Heart left ventricle (tissue), 16 donors: ENCODE measurements around the gene RBM10. TPM values are rescaled to one million over a fixed set of nuclear protein-coding genes. Genes with fewer than 3 reads are reported as not detected.

Experiments used
- ATAC-seq, 4 donors: fragments of 200-7000 bp; cut with Tn5 transposase; one replicate each; pipeline ENCODE4 v1.9.1; 2020 to 2022; ENCODE audit warnings: moderate library complexity in 4 of 4, mild to moderate bottlenecking in 3 of 4, moderate number of reproducible peaks in 1 of 4
- DNase-seq, 5 donors: peaks; one replicate each; pipeline ENCODE4 v3.0.0-alpha.2; 2020
- H3K27ac ChIP-seq, 12 donors: fragments of 200-600 bp; sonication (generic) in 4 of 12; one replicate each; pipeline versions ENCODE4 v1.5.0 to v1.8.0; 2016 to 2022; ENCODE audit warnings: mild to moderate bottlenecking in 2 of 12
- H3K27me3 ChIP-seq, 9 donors: fragments of 200-600 bp; sonication (generic) in 2 of 9; one replicate each; pipeline versions ENCODE4 v1.5.1 to v1.8.0; 2016 to 2022; ENCODE audit warnings: mild to moderate bottlenecking in 3 of 9
- H3K36me3 ChIP-seq, 9 donors: fragments of 200-600 bp; sonication (generic) in 2 of 9; one replicate each; pipeline versions ENCODE4 v1.5.0 to v1.8.0; 2018 to 2022; ENCODE audit warnings: mild to moderate bottlenecking in 2 of 9
- H3K4me1 ChIP-seq, 12 donors: fragments of 200-600 bp; sonication (generic) in 4 of 12; one replicate each; pipeline versions ENCODE4 v1.5.0 to v1.8.0; 2016 to 2022; ENCODE audit warnings: mild to moderate bottlenecking in 3 of 12
- H3K4me3 ChIP-seq, 12 donors: fragments of 200-600 bp; sonication (generic) in 4 of 12; one replicate each; pipeline versions ENCODE4 v1.5.0 to v1.8.0; 2017 to 2022; ENCODE audit warnings: mild to moderate bottlenecking in 9 of 12, moderate library complexity in 4 of 12
- H3K9me3 ChIP-seq, 12 donors: fragments of 200-600 bp; sonication (generic) in 4 of 12; one replicate each; pipeline versions ENCODE4 v1.5.0 to v1.8.0; 2016 to 2022; ENCODE audit warnings: mild to moderate bottlenecking in 1 of 12
- CTCF ChIP-seq, 12 donors: fragments of 200-600 bp; sonication (generic) in 4 of 12; IDR thresholded peaks; one replicate each; pipeline versions ENCODE4 v1.5.0 to v1.8.0; 2018 to 2022; ENCODE audit warnings: antibody characterized with exemption in 12 of 12, mild to moderate bottlenecking in 5 of 12
- POLR2A ChIP-seq, 2 donors: fragments of 450-650 bp; IDR thresholded peaks; one replicate each; pipeline ENCODE4 v1.6.1; 2017; ENCODE audit warnings: antibody characterized with exemption in 2 of 2, mild to moderate bottlenecking in 2 of 2, moderate library complexity in 2 of 2
- WGBS, 4 donors: extraction: QIAGEN DNeasy Blood & Tissue Kit in 2 of 4; methylation state at CpG; one replicate each; pipeline versions ENCODE4 v1.1.5 to v1.1.7; 2013 to 2018; 5-methylcytosine and 5-hydroxymethylcytosine counted together
- intact Hi-C, 10 donors: fragments of 100-400 bp; cut with DNase I; formaldehyde crosslinking; loops; one replicate each; pipeline versions ENCODE4 v1.11.1 to v1.14.2; 2022
- polyA plus RNA-seq, 2 donors: library from polyadenylated mRNA; stranded (reverse); fragments of 200-250 nt; gene quantifications; one replicate each; pipeline ENCODE4 v1.2.3, GENCODE V29; 2013
- total RNA-seq, 9 donors: library from RNA; depleted of rRNA in 2 of 9; stranded (reverse); fragments of >200 nt in 2 of 9; fragmentation: NEBNext Ultra II Directional in 3 of 9; extraction: Animal tissue kit (Norgen Biotek cat#: 25700) in 3 of 9; gene quantifications; one replicate each; pipeline versions ENCODE4 v1.1.0 to v1.2.4, GENCODE V29; 2016 to 2023
- donor health status: ischemic (EF 13 %, LVEDD 7.1; RV severe dilation, severe dysfunction).
- donor health status: healthy with polysubstance abuse.
- donor health status: DM: no; HTN: yes; CAD: no.
- donor health status: DM: no; HTN: no; CAD: no.
- donor health status: ischemic (EF 25% LVEDD 6.9; RV normal size, moderate dysfunction).
- donor health status: ischemic (EF 25% LVEDD 5.7; RV mildly dilated, moderate dysfunction).
- donor health status: healthy.
- donor health status: DM: yes; HTN: yes; CAD: no.
- donor health status: ischemic (EF 35%, LVEDD 5.7; RV mildly dilated, moderate dysfunction).
- donor health status: nonischemic (EF 11% LVEDD 7.7; RV severe dilation, severe dysfunction).
- donor health status: DM: yes; HTN: yes; CAD: no.
- donor health status: PGD.
- donor health status: ischemic (EF 29% LVEDD 5.4; RV normal size, mild dysfunction).
- donor health status: nonischemic (EF 23%, LVEDD 6.1; RV moderate dilation, normal function).

Gene RBM10
- total and polyA plus RNA-seq, 11 donors: 17.5 to 44.6 (median 28.3) TPM

- TF ChIP-seq CTCF (IDR thresholded peaks at IDR 0.05) (no peak), POLR2A (IDR thresholded peaks at IDR 0.05) (no peak)
Measured at GRCh38 chrX:47226071-47226470, 81.0 kb downstream of the RBM10 start.

GRCh38 chrX:47226531-47227333 lies 81.7 kb downstream of the RBM10 start:
- DNase-seq (no peak), ATAC-seq (no peak)
- TF ChIP-seq CTCF (IDR thresholded peaks at IDR 0.05): no peak
- no peak for TF ChIP-seq POLR2A (IDR thresholded peaks at IDR 0.05)
- H3K36me3 ChIP-seq: peaks cover 0 to 66% (median 59%) of the 10 kb centered on the region in 9 donors
- H3K9me3 ChIP-seq: no peaks in the 10 kb centered on the region
- no peak overlapping the region for H3K27ac ChIP-seq
- no peak overlapping the region for H3K4me3 ChIP-seq
- H3K4me1 ChIP-seq: peaks cover 0 to 3% (median 0%) of the 10 kb centered on the region in 12 donors
- WGBS, 4 donors: 89 to 95% (median 94%) methylated on average over 13 to 19 of the region's 19 CpGs
- intact Hi-C loops: no loop called here
- H3K27me3 ChIP-seq: no peaks in the 10 kb centered on the region

More at GRCh38 chrX:47226071-47226470, 81.0 kb downstream of the RBM10 start:
- Histone ChIP-seq H3K27me3 (no peaks in the 10 kb centered on the region), H3K9me3 (no peaks in the 10 kb centered on the region), H3K36me3 (peaks cover 0 to 66% (median 59%) of the 10 kb centered on the region in 9 donors), H3K27ac (no peak overlapping the region), H3K4me3 (no peak overlapping the region), H3K4me1 (peaks cover 0 to 9% (median 0%) of the 10 kb centered on the region in 12 donors)
- no peak for ATAC-seq
- 80 to 91% (median 90%) methylated on average over 5 to 6 of the region's 6 CpGs for WGBS, 4 donors
- intact Hi-C loops: no loop called here
- no peak for DNase-seq

GRCh38 chrX:47227334-47227583 lies 82.2 kb downstream of the RBM10 start:
- 86 to 95% (median 88%) methylated on average over 9 of the region's 9 CpGs for WGBS, 4 donors

More at GRCh38 chrX:47227334-47227583, 82.2 kb downstream of the RBM10 start:
- Histone ChIP-seq H3K36me3 (peaks cover 0 to 66% (median 59%) of the 10 kb centered on the region in 9 donors), H3K4me1 (peaks cover 0 to 3% (median 0%) of the 10 kb centered on the region in 12 donors), H3K27ac (no peak overlapping the region), H3K9me3 (no peaks in the 10 kb centered on the region), H3K27me3 (peaks cover 0 to 2% (median 0%) of the 10 kb centered on the region in 9 donors), H3K4me3 (no peak overlapping the region)
- intact Hi-C loops: no loop called here
- TF ChIP-seq POLR2A (IDR thresholded peaks at IDR 0.05) (no peak), CTCF (IDR thresholded peaks at IDR 0.05) (no peak)
- no peak for ATAC-seq
- no peak for DNase-seq
